ENCODE data around the gene ETV3L.

GRCh38 chr1:157147906-157148700, 48.5 kb upstream of the ETV3L start:
- TF ChIP-seq CTCF (conservative IDR thresholded peaks at IDR 0.05 in 1 of 2, IDR thresholded peaks at IDR 0.05 in 1 of 2; ENCODE audit: low read depth in 1 of 2, low read length in 2 of 2) (no peak), EZH2 (IDR thresholded peaks at IDR 0.05; ENCODE audit: low read length, missing control alignments) (no peak)
